ENCODE measurements around the gene KLHL14. TPM values are rescaled to one million over a fixed set of nuclear protein-coding genes. Genes with fewer than 3 reads are reported as not detected.
"Not testable (repeated sequence)": the region's sequence is repeated elsewhere in the genome, so short reads cannot be mapped to it uniquely, and the experiment has no call there.

Gene KLHL14
- total RNA-seq = not detected in 2 replicates

- peaks cover 52% of the 10 kb centered on the region for H3K27me3 Mint-ChIP-seq (ENCODE audit: low read depth)
These were observed at the start of gene KLHL14 for GRCh38 chr18:32772581-32773381. Gene KLHL14 (minus strand): TSS chr18:32773023. CDS start chr18:32770591, 2,432 bp downstream.

GRCh38 chr18:32822197-32822596 lies 49.4 kb upstream of the KLHL14 start:
- no peak for DNase-seq (ENCODE audit: low spot score)
- H3K27me3 Mint-ChIP-seq (ENCODE audit: low read depth) = no peaks in the 10 kb centered on the region
- H3K36me3 Mint-ChIP-seq (ENCODE audit: low read depth) = no peaks in the 10 kb centered on the region
- no peaks in the 10 kb centered on the region for H3K4me1 Mint-ChIP-seq (ENCODE audit: low read depth)
- no peak overlapping the region for H3K4me3 Mint-ChIP-seq (ENCODE audit: low read depth)
- intact Hi-C loops (cut with micrococcal nuclease) = no loop called here
- H3K27ac Mint-ChIP-seq = no peak overlapping the region
- no peaks in the 10 kb centered on the region for H3K9me3 Mint-ChIP-seq

More at GRCh38 chr18:32772581-32773381, at the start of gene KLHL14:
- intact Hi-C loops (cut with micrococcal nuclease) = loop anchor here (10.0 kb wide), 1 partner anchor 802 kb away; the partner anchor contains the start of gene ASXL3
- no peak within 1 kb of the TSS for H3K4me3 Mint-ChIP-seq (ENCODE audit: low read depth)
- no peaks in the 10 kb centered on the region for H3K9me3 Mint-ChIP-seq
- H3K27ac Mint-ChIP-seq = no peak within 1 kb of the TSS
- H3K4me1 Mint-ChIP-seq (ENCODE audit: low read depth) = no peaks in the 10 kb centered on the region
- no peaks in the 10 kb centered on the region for H3K36me3 Mint-ChIP-seq (ENCODE audit: low read depth)
- DNase-seq (ENCODE audit: low spot score) = no peak

- H3K27ac Mint-ChIP-seq = no peak overlapping the region
- H3K36me3 Mint-ChIP-seq (ENCODE audit: low read depth) = no peaks in the 10 kb centered on the region
- intact Hi-C loops (cut with micrococcal nuclease) = loop anchor here (10.0 kb wide), 1 partner anchor 61 kb away; no protein-coding TSS in a partner anchor
- no peak overlapping the region for H3K4me3 Mint-ChIP-seq (ENCODE audit: low read depth)
- no peak for DNase-seq (ENCODE audit: low spot score)
- H3K4me1 Mint-ChIP-seq (ENCODE audit: low read depth) = no peaks in the 10 kb centered on the region
- no peaks in the 10 kb centered on the region for H3K9me3 Mint-ChIP-seq
- no peaks in the 10 kb centered on the region for H3K27me3 Mint-ChIP-seq (ENCODE audit: low read depth)
These were observed 43.1 kb upstream of the KLHL14 start for GRCh38 chr18:32815881-32816280.

- no peaks in the 10 kb centered on the region for H3K4me1 Mint-ChIP-seq (ENCODE audit: low read depth)
- H3K9me3 Mint-ChIP-seq = no peaks in the 10 kb centered on the region
- H3K27ac Mint-ChIP-seq = no peak overlapping the region
- no peaks in the 10 kb centered on the region for H3K36me3 Mint-ChIP-seq (ENCODE audit: low read depth)
- H3K4me3 Mint-ChIP-seq (ENCODE audit: low read depth) = no peak overlapping the region
- intact Hi-C loops (cut with micrococcal nuclease) = loop anchor here (10.0 kb wide), 1 partner anchor 58 kb away; no protein-coding TSS in a partner anchor
- no peaks in the 10 kb centered on the region for H3K27me3 Mint-ChIP-seq (ENCODE audit: low read depth)
- DNase-seq (ENCODE audit: low spot score) = no peak
These were observed 39.5 kb upstream of the KLHL14 start for GRCh38 chr18:32812342-32812741.

- no peak overlapping the region for H3K27ac Mint-ChIP-seq
- DNase-seq (ENCODE audit: low spot score) = no peak
- no peaks in the 10 kb centered on the region for H3K9me3 Mint-ChIP-seq
- H3K4me3 Mint-ChIP-seq (ENCODE audit: low read depth) = no peak overlapping the region
- H3K36me3 Mint-ChIP-seq (ENCODE audit: low read depth) = no peaks in the 10 kb centered on the region
- no peaks in the 10 kb centered on the region for H3K27me3 Mint-ChIP-seq (ENCODE audit: low read depth)
- intact Hi-C loops (cut with micrococcal nuclease) = loop anchor here (10.0 kb wide), 1 partner anchor 56 kb away; no protein-coding TSS in a partner anchor
- H3K4me1 Mint-ChIP-seq (ENCODE audit: low read depth) = no peaks in the 10 kb centered on the region
These were observed 37.5 kb upstream of the KLHL14 start for GRCh38 chr18:32810314-32810713.

- no peaks in the 10 kb centered on the region for H3K36me3 Mint-ChIP-seq (ENCODE audit: low read depth)
- H3K4me1 Mint-ChIP-seq (ENCODE audit: low read depth) = no peaks in the 10 kb centered on the region
- intact Hi-C loops (cut with micrococcal nuclease) = no loop called here
- H3K27ac Mint-ChIP-seq = no peak overlapping the region
- H3K27me3 Mint-ChIP-seq (ENCODE audit: low read depth) = no peaks in the 10 kb centered on the region
- H3K9me3 Mint-ChIP-seq = no peaks in the 10 kb centered on the region
- H3K4me3 Mint-ChIP-seq (ENCODE audit: low read depth) = no peak overlapping the region
- no peak for DNase-seq (ENCODE audit: low spot score)
These were observed 32.5 kb upstream of the KLHL14 start for GRCh38 chr18:32805354-32805753.

- no peaks in the 10 kb centered on the region for H3K4me1 Mint-ChIP-seq (ENCODE audit: low read depth)
- DNase-seq (ENCODE audit: low spot score) = no peak
- intact Hi-C loops (cut with micrococcal nuclease) = no loop called here
- H3K36me3 Mint-ChIP-seq (ENCODE audit: low read depth) = no peaks in the 10 kb centered on the region
- no peaks in the 10 kb centered on the region for H3K9me3 Mint-ChIP-seq
- no peaks in the 10 kb centered on the region for H3K27me3 Mint-ChIP-seq (ENCODE audit: low read depth)
- H3K27ac Mint-ChIP-seq = no peak overlapping the region
- no peak overlapping the region for H3K4me3 Mint-ChIP-seq (ENCODE audit: low read depth)
These were observed 31.5 kb upstream of the KLHL14 start for GRCh38 chr18:32804134-32804888.

GRCh38 chr18:32803568-32803967 lies 30.7 kb upstream of the KLHL14 start:
- H3K27ac Mint-ChIP-seq = no peak overlapping the region
- no peaks in the 10 kb centered on the region for H3K4me1 Mint-ChIP-seq (ENCODE audit: low read depth)
- H3K27me3 Mint-ChIP-seq (ENCODE audit: low read depth) = no peaks in the 10 kb centered on the region
- no peaks in the 10 kb centered on the region for H3K36me3 Mint-ChIP-seq (ENCODE audit: low read depth)
- intact Hi-C loops (cut with micrococcal nuclease) = no loop called here
- no peak overlapping the region for H3K4me3 Mint-ChIP-seq (ENCODE audit: low read depth)
- no peaks in the 10 kb centered on the region for H3K9me3 Mint-ChIP-seq
- no peak for DNase-seq (ENCODE audit: low spot score)

GRCh38 chr18:32802591-32803451 lies 30.0 kb upstream of the KLHL14 start:
- no peaks in the 10 kb centered on the region for H3K27me3 Mint-ChIP-seq (ENCODE audit: low read depth)
- no peaks in the 10 kb centered on the region for H3K4me1 Mint-ChIP-seq (ENCODE audit: low read depth)
- no peak overlapping the region for H3K27ac Mint-ChIP-seq
- intact Hi-C loops (cut with micrococcal nuclease) = no loop called here
- H3K4me3 Mint-ChIP-seq (ENCODE audit: low read depth) = no peak overlapping the region
- H3K9me3 Mint-ChIP-seq = no peaks in the 10 kb centered on the region
- no peaks in the 10 kb centered on the region for H3K36me3 Mint-ChIP-seq (ENCODE audit: low read depth)
- DNase-seq (ENCODE audit: low spot score) = no peak

- no peaks in the 10 kb centered on the region for H3K36me3 Mint-ChIP-seq (ENCODE audit: low read depth)
- no peak overlapping the region for H3K27ac Mint-ChIP-seq
- H3K9me3 Mint-ChIP-seq = peaks cover 4% of the 10 kb centered on the region
- H3K4me3 Mint-ChIP-seq (ENCODE audit: low read depth) = no peak overlapping the region
- intact Hi-C loops (cut with micrococcal nuclease) = no loop called here
- H3K4me1 Mint-ChIP-seq (ENCODE audit: low read depth) = no peaks in the 10 kb centered on the region
- no peaks in the 10 kb centered on the region for H3K27me3 Mint-ChIP-seq (ENCODE audit: low read depth)
- DNase-seq (ENCODE audit: low spot score) = no peak
These were observed 28.4 kb upstream of the KLHL14 start for GRCh38 chr18:32801228-32801627.

- no peaks in the 10 kb centered on the region for H3K4me1 Mint-ChIP-seq (ENCODE audit: low read depth)
- DNase-seq (ENCODE audit: low spot score) = no peak
- H3K27me3 Mint-ChIP-seq (ENCODE audit: low read depth) = no peaks in the 10 kb centered on the region
- peaks cover 18% of the 10 kb centered on the region for H3K9me3 Mint-ChIP-seq
- intact Hi-C loops (cut with micrococcal nuclease) = no loop called here
- H3K27ac Mint-ChIP-seq = no peak overlapping the region
- H3K4me3 Mint-ChIP-seq (ENCODE audit: low read depth) = no peak overlapping the region
- no peaks in the 10 kb centered on the region for H3K36me3 Mint-ChIP-seq (ENCODE audit: low read depth)
These were observed 25.6 kb upstream of the KLHL14 start for GRCh38 chr18:32798209-32798960.

- H3K4me1 Mint-ChIP-seq (ENCODE audit: low read depth); H3K27me3 Mint-ChIP-seq (ENCODE audit: low read depth); DNase-seq (ENCODE audit: low spot score); H3K4me3 Mint-ChIP-seq (ENCODE audit: low read depth); H3K27ac Mint-ChIP-seq; H3K36me3 Mint-ChIP-seq (ENCODE audit: low read depth); intact Hi-C loops (cut with micrococcal nuclease): not testable (repeated sequence)
- peaks cover 18% of the 10 kb centered on the region for H3K9me3 Mint-ChIP-seq
These were observed 21.8 kb upstream of the KLHL14 start for GRCh38 chr18:32794667-32795066.
